ENCODE data around the gene APH1B.
A peak's percentile ranks its signal among the peaks of the same experiment; 100 is the strongest.

Gene APH1B

DNA sequence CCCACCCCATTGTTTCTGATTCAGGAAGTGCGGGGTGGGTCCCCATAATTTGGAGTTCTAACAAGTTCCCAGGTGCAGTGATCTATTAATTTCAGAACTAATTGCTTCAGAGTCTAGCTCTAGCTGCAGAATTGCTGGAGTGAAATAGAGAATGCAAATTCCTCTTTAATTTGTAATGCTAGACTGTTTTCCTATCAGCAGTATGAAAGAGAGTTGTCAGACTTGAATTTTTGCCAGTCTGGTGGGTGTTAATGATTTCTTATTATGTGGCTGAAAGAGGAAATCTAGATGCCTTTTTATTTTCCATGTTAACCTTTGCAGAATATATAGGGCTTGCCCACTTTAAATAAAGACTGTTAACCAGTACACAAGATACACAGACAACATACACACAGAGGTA is 23.7 kb downstream of the APH1B start:
- no peak for DNase-seq

DNA sequence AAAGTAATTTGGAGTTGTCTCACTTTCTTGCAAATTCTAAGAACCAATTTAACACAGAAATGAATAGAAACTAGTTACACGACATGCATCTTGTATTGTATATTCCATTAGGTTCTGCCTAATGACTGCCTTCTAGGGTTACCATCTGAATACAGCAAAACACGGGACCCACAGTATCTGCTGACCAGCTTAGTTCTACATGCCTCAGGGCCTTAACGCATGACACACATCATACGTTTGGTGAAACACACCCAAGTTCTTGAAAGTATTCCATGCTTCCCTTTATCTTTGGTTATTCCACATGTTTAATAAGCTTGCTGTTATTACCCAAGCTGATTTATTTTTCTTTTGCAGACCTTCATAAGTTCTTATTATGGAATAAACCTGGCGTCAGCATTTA is 27.9 kb downstream of the APH1B start:
- no peak for DNase-seq

DNA sequence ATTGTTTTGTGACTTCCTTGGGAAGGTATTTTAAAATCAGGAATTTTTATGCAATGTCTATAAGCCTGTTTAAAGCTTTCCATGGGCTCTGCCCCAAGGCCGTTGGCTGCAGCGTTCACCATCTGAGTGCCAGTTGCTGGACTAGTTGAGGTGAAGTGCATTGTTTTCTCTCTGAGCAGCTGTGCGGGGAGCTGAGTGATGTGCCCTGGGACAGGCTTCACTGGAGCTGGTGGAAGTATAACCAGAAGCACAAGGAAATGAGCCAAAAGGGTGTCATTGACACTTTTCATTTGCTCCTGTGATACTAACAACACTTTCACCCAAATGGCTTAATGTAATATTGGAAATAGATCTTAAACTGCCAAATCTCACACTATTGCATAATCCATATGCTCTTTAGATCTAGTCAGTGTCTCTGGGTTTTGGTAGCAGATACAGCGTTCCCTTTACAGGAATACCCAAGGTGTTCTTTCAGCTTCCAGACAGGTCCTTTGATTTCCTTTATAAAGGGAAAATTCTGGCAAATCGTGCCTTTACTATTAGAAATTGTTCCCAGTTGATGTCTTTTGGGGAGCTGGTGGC is 29.2 kb downstream of the APH1B start:
- no peak for DNase-seq

DNA sequence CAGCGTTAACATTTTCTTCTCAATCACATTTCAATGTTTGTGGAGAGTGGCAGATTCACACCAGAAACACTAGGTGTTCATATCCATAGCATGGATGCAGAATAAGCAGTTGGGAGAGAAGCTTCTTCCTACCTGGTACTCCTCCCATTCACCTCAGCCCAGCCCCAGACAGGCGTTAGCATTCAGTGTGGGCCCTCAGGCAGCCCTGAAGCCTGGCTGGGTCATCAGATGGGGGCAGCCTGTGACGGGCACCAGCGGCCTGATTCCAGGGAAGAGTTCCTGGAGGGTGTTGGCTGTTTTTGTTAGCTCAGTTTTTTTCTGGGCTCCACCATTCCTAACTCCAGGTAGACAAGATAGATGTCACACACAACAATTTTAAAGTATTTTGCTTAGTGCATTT is 31.1 kb downstream of the APH1B start:
- DNase-seq = no peak

DNA sequence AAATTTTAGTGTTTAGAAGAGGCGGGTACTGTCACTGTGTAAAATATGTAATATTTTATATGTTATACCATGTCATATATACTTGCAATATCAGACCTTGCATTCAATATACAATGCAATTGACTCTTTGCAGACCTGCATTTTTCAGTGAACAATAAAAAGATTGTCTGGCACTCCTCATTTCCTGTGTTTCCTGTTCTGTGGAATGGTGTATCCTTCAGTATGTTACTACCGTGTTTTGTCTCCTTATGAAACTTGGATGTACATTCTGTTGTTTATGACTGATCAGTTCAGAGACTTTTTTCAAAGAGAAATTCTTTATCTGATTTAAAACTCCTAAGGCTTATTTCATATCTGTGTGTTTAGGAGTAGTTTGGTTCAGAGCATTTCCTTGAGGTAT is 31.5 kb downstream of the APH1B start:
- no peak for DNase-seq

DNA sequence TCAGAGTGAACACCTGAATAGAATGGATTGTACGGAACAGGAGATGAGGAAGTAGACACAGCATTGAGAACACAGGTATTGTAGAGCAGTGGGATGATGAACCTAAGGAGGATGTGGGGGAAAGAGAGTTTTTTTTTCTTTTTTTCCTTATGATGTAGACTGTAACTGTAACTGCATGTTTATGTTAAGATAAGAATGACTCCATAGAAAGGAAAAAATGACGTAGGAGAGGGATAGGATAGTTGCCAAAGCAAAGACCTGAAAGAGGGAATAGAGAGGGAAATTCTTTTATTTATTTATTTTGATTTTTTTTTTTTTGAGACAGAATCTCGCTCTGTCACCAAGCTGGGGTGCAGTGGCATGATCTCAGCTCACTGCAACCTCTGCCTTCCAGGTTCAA is 33.2 kb downstream of the APH1B start:
- DNase-seq = no peak

- DNase-seq = no peak
Observed at GRCh38 chr15:63312286-63312685, 34.9 kb downstream of the APH1B start.

GRCh38 chr15:63313825-63314224 is 36.4 kb downstream of the APH1B start:
- DNase-seq = no peak

GRCh38 chr15:63314409-63314808 is 37.0 kb downstream of the APH1B start:
- peak; percentile 19 for DNase-seq

DNA sequence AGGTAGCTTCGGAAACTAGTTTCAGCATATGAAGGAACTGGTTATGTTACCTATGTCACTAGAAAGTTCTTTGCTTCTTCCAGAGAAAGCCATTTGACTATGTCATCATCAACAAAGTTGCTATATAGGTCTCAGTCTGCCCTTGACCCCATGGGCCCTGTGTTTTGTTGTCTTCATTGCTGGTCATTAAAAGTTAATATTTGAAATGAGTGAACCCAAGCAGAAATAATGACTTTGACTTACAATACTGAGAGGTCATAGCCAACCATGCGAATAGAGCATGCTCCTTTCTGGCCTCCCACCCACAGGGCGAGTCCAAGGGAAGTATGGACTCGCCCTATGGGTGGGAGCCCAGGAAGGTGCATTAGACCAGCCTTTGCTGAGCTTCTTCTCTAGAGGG is 40.9 kb downstream of the APH1B start:
- DNase-seq = no peak

DNA sequence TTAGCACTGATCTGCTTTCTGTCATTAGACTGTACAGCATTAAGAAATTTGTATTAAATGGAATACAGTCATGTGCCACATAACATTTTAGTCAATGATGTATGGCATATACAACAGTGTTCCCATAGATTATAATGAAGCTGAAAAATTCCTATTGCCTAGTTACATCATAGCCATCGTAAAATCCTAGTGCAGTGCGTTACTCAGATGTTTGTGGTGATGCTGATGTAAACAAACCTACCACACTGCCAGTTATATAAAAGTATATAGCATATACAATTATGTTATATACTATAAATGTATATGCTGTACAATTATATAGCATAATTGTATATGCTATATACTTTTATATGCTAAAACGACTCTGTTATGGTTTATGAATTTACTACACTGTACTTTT is 41.7 kb downstream of the APH1B start:
- no peak for DNase-seq

DNA sequence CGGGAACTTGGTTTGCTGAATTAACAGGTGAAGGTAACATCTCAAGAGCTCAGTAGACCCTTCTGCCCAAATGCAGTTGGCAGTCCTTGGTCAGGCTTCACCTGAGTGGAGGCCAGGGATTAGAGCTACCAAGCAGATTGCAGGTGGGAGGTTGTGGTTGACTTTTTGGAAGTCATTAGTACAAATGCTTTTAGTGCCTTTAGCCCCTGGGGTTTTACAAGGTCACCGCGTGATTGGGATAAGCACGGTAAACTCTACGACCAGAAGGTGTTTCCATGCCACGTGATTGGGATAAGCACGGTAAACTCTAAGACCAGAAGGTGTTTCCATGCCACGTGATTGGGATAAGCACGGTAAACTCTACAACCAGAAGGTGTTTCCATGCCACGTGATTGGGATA is 43.0 kb downstream of the APH1B start:
- DNase-seq = peak; percentile 95

GRCh38 chr15:63320981-63321380 is 43.6 kb downstream of the APH1B start:
- DNase-seq = peak; percentile 90

GRCh38 chr15:63321462-63321861 is 44.1 kb downstream of the APH1B start:
- DNase-seq = no peak

DNA sequence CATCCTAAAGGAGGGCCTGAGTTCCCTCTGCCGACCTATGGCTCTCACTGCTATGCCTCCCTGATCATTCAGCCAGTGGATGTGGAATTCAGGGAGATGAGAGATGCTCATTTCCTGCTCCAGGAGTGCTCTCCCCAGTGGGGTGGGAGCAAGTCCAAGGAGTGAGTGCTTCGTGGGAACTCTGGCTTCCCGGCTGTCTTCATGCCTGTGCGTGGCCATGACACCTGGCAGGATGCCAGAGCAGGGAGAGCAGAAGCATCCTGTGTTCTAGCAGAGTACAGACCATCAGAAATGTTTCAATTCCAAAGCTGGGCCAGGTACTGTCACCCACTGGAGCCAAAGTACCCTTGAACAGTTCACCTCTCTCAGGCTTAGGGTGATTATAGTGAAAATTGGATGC is 45.1 kb downstream of the APH1B start:
- DNase-seq = peak; percentile 37

GRCh38 chr15:63323798-63324563 is 46.6 kb downstream of the APH1B start:
- peak; percentile 10 for DNase-seq

DNA sequence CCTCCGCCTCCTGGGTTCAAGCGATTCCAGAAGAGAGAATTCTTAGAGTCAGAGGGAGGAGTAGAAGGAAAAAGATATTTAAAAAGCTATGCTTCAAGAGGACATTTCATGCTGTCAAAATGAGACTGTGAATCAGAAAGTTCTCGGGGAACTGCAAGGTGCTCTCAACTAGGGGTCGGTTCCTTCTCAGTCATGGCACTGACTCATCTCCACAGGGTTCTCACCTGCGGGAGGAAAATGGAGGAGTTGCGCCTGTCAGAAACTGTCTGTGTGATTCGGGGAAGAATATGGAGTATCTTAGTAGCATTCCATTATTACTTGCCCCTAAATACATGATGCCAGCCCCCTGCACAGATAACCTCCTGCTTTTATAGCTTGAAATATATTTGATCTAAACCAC is 47.4 kb downstream of the APH1B start:
- DNase-seq = no peak

DNA sequence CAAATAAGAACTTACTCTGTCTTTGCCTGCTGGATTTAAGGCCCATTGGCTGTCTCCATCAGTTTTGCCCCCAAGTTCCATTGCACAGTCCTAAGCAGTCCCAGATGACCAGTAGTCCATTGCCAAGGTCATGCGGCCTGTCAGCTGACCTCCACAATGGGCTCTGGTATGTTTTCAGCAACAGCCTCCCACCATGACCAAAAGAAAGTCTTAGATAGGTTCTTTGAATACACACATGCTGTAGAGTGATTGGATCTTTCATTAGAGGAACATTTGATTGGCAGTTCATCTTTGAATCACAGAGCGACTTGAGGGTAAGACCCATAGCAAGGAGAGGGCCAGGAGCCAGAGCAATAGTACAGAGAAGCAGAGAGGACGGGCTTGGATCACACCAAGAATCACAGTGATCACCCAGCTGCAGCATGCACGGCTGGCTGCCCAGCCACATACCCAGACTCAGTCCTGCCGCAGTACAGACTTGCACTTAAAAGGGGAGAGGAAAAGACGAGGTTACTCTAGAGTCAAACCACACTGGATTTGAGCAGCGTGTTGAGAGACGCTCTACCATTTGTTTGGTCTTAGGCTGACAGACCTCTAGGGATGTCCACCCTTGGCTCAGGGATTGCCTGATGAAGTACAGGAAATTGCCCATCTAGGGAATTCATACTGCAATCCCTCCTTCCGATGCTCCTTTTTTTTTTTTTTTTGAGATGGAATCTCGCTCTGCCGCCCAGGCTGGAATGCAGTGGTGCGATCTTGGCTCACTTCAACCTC is 50.4 kb downstream of the APH1B start:
- DNase-seq = no peak

GRCh38 chr15:63329567-63330350 is 52.4 kb downstream of the APH1B start:
- no peak for DNase-seq

DNA sequence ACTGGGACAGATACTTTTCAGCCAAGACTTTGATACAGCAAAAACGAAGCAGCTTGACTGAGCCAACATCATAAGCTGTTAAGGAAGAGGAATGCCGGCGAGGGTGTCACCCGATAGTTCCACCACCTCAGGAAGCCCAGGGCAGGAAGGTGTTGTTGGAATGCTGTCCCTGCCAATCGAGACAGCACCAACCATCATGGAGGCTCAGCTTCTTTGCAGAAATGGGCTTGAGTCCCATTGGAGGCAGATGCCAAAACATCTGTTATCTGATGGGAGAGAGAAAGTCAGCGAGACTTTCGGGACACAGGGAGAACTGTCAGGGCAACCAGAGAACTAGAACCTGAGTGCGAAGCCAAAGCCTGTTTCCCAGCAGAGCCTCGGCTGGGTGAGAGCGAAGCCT is 53.5 kb downstream of the APH1B start:
- DNase-seq = no peak

DNA sequence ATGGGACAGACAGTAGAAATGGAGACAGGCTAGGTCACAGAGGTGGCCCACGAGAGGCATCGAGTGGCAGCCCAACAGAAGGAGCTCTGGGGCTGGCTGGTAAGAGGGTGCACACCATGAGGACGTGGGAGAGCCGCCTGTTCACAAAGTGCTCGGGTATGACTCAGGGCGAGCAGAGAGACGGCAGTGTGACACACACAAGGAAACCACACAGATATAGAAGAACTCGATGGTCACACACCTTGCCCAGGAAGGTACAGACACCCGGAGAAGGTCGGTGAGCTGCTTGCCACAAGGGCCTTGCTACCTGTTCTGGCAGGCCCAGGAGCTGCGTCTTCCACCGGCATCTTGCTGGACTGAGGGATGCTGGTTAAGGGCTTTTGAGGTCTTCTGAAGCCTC is 54.1 kb downstream of the APH1B start:
- DNase-seq = no peak

- DNase-seq = no peak
Observed at GRCh38 chr15:63332367-63333124, 55.1 kb downstream of the APH1B start.

GRCh38 chr15:63334821-63335220 is 57.4 kb downstream of the APH1B start:
- no peak for DNase-seq

All from NCI-H82 (cell line).